ENCODE data around the gene TIMM21.

TIMM21 gene

GRCh38 chr18:74146756-74147155 lies 1.6 kb upstream of the TIMM21 start:
- H3K4me2 ChIP-seq (ENCODE audit: low read length, poor library complexity, severe bottlenecking), result no peak overlapping the region
- H2AFZ ChIP-seq (ENCODE audit: low read depth, low read length), result no peak overlapping the region
- no peaks in the 10 kb centered on the region for H3K27me3 ChIP-seq (ENCODE audit: control insufficient read depth in 1 of 2, insufficient read depth in 1 of 2, low read length in 2 of 2)
- no peak overlapping the region for H2BK15ac ChIP-seq (ENCODE audit: low read depth, poor library complexity, severe bottlenecking)
- H3K36me3 ChIP-seq (ENCODE audit: control insufficient read depth in 1 of 2, insufficient read depth in 2 of 2, low read depth in 1 of 2, low read length in 2 of 2), result peaks cover 3 to 18% of the 10 kb centered on the region in 2 experiments
- H3K4me1 ChIP-seq (ENCODE audit: control insufficient read depth, insufficient read depth, low read depth, low read length), result peaks cover 10% of the 10 kb centered on the region
- peak overlapping the region; percentile 95 for H3K9ac ChIP-seq (ENCODE audit: low read length)
- H3K4ac ChIP-seq (ENCODE audit: low read depth in 1 of 2, low read length in 2 of 2), result peak overlapping the region in 1 of 2 experiments; percentile 34
- H3K9me3 ChIP-seq (ENCODE audit: control insufficient read depth, low read length), result no peaks in the 10 kb centered on the region
- no peak overlapping the region for H3K23ac ChIP-seq (ENCODE audit: low read length in 2 of 2)
- H3K4me3 ChIP-seq (ENCODE audit: insufficient read depth in 1 of 2, low read depth in 1 of 2, low read length in 2 of 2), result peak overlapping the region in 1 of 2 experiments; percentile 96
- H3K79me1 ChIP-seq (replicated peaks; ENCODE audit: low read length, poor library complexity, severe bottlenecking), result peaks cover 11% of the 10 kb centered on the region
- H2AK5ac ChIP-seq (ENCODE audit: low read length, severe bottlenecking), result no peak overlapping the region
- H4K8ac ChIP-seq (ENCODE audit: low read length), result peak overlapping the region; percentile 59
- H3K18ac ChIP-seq (ENCODE audit: low read depth in 1 of 2, low read length in 2 of 2), result no peak overlapping the region
- no peak overlapping the region for H3K14ac ChIP-seq (ENCODE audit: low read length in 2 of 2)
- WGBS, result 30% methylated on average over 3 of the region's 3 CpGs
- H2BK5ac ChIP-seq (ENCODE audit: low read depth, low read length, poor library complexity, severe bottlenecking), result no peak overlapping the region
- no peak overlapping the region for H3K27ac ChIP-seq (ENCODE audit: low read length, poor library complexity, severe bottlenecking)
- DNase-seq, result peak; percentile 62
- no peak overlapping the region for H2BK12ac ChIP-seq (ENCODE audit: low read length in 2 of 2)
- no peak overlapping the region for H4K91ac ChIP-seq (ENCODE audit: low read length)
- no peak overlapping the region for H2BK120ac ChIP-seq (ENCODE audit: low read depth, low read length)

GRCh38 chr18:74147491-74147778 lies 888 bp upstream of the TIMM21 start:
- Histone ChIP-seq H3K27me3 (ENCODE audit: control insufficient read depth in 1 of 2, insufficient read depth in 1 of 2, low read length in 2 of 2) (no peaks in the 10 kb centered on the region), H3K4me1 (ENCODE audit: control insufficient read depth, insufficient read depth, low read depth, low read length) (peaks cover 10% of the 10 kb centered on the region), H3K27ac (ENCODE audit: low read length, poor library complexity, severe bottlenecking) (no peak overlapping the region), H3K4me3 (ENCODE audit: insufficient read depth in 1 of 2, low read depth in 1 of 2, low read length in 2 of 2) (peak overlapping the region; percentile 57 to 96), H4K91ac (ENCODE audit: low read length) (no peak overlapping the region), H3K23ac (ENCODE audit: low read length in 2 of 2) (no peak overlapping the region), H3K14ac (ENCODE audit: low read length in 2 of 2) (no peak overlapping the region), H3K9me3 (ENCODE audit: control insufficient read depth, low read length) (no peaks in the 10 kb centered on the region), H3K4ac (ENCODE audit: low read depth in 1 of 2, low read length in 2 of 2) (no peak overlapping the region), H3K4me2 (ENCODE audit: low read length, poor library complexity, severe bottlenecking) (peak overlapping the region; percentile 85), H2BK5ac (ENCODE audit: low read depth, low read length, poor library complexity, severe bottlenecking) (no peak overlapping the region), H2BK120ac (ENCODE audit: low read depth, low read length) (peak overlapping the region; percentile 73), H3K18ac (ENCODE audit: low read depth in 1 of 2, low read length in 2 of 2) (peak overlapping the region in 1 of 2 experiments; percentile 51), H3K36me3 (ENCODE audit: control insufficient read depth in 1 of 2, insufficient read depth in 2 of 2, low read depth in 1 of 2, low read length in 2 of 2) (peaks cover 4 to 18% of the 10 kb centered on the region in 2 experiments), H4K8ac (ENCODE audit: low read length) (peak overlapping the region; percentile 76), H2AFZ (ENCODE audit: low read depth, low read length) (peak overlapping the region; percentile 47), H2AK5ac (ENCODE audit: low read length, severe bottlenecking) (no peak overlapping the region), H3K9ac (ENCODE audit: low read length) (peak overlapping the region; percentile 95), H2BK12ac (ENCODE audit: low read length in 2 of 2) (no peak overlapping the region), H2BK15ac (ENCODE audit: low read depth, poor library complexity, severe bottlenecking) (peak overlapping the region; percentile 48), H3K79me1 (replicated peaks; ENCODE audit: low read length, poor library complexity, severe bottlenecking) (peaks cover 18% of the 10 kb centered on the region)
- no peak for DNase-seq
- 1% methylated on average over 28 of the region's 28 CpGs for WGBS

GRCh38 chr18:74148543-74149070 lies 284 bp downstream of the TIMM21 start:
- Histone ChIP-seq H2BK15ac (ENCODE audit: low read depth, poor library complexity, severe bottlenecking) (peak overlapping the region; percentile 65), H3K9ac (ENCODE audit: low read length) (peak overlapping the region; percentile 95), H3K14ac (ENCODE audit: low read length in 2 of 2) (no peak overlapping the region), H2BK5ac (ENCODE audit: low read depth, low read length, poor library complexity, severe bottlenecking) (no peak overlapping the region), H4K91ac (ENCODE audit: low read length) (peak overlapping the region; percentile 48), H2BK120ac (ENCODE audit: low read depth, low read length) (peak overlapping the region; percentile 73), H3K4me3 (ENCODE audit: insufficient read depth in 1 of 2, low read depth in 1 of 2, low read length in 2 of 2) (peak overlapping the region; percentile 65 to 96), H3K18ac (ENCODE audit: low read depth in 1 of 2, low read length in 2 of 2) (peak overlapping the region; percentile 37 to 81), H3K4me1 (ENCODE audit: control insufficient read depth, insufficient read depth, low read depth, low read length) (peaks cover 14% of the 10 kb centered on the region), H3K4ac (ENCODE audit: low read depth in 1 of 2, low read length in 2 of 2) (peak overlapping the region; percentile 60 to 75), H3K4me2 (ENCODE audit: low read length, poor library complexity, severe bottlenecking) (peak overlapping the region; percentile 97), H3K36me3 (ENCODE audit: control insufficient read depth in 1 of 2, insufficient read depth in 2 of 2, low read depth in 1 of 2, low read length in 2 of 2) (peaks cover 4 to 18% of the 10 kb centered on the region in 2 experiments), H3K23ac (ENCODE audit: low read length in 2 of 2) (no peak overlapping the region), H3K79me1 (replicated peaks; ENCODE audit: low read length, poor library complexity, severe bottlenecking) (peaks cover 27% of the 10 kb centered on the region), H3K27ac (ENCODE audit: low read length, poor library complexity, severe bottlenecking) (no peak overlapping the region), H3K27me3 (ENCODE audit: control insufficient read depth in 1 of 2, insufficient read depth in 1 of 2, low read length in 2 of 2) (no peaks in the 10 kb centered on the region), H3K9me3 (ENCODE audit: control insufficient read depth, low read length) (no peaks in the 10 kb centered on the region), H4K8ac (ENCODE audit: low read length) (peak overlapping the region; percentile 87), H2BK12ac (ENCODE audit: low read length in 2 of 2) (peak overlapping the region in 1 of 2 experiments; percentile 21), H2AFZ (ENCODE audit: low read depth, low read length) (peak overlapping the region; percentile 46), H2AK5ac (ENCODE audit: low read length, severe bottlenecking) (peak overlapping the region; percentile 33)
- under 1% methylated on average over 25 of the region's 25 CpGs for WGBS
- DNase-seq, result no peak

GRCh38 chr18:74149878-74150277 lies 1.6 kb downstream of the TIMM21 start:
- Histone ChIP-seq H3K9me3 (ENCODE audit: control insufficient read depth, low read length) (no peaks in the 10 kb centered on the region), H3K23ac (ENCODE audit: low read length in 2 of 2) (no peak overlapping the region), H2BK12ac (ENCODE audit: low read length in 2 of 2) (peak overlapping the region in 1 of 2 experiments; percentile 37), H3K4me3 (ENCODE audit: insufficient read depth in 1 of 2, low read depth in 1 of 2, low read length in 2 of 2) (peak overlapping the region in 1 of 2 experiments; percentile 96), H3K4me2 (ENCODE audit: low read length, poor library complexity, severe bottlenecking) (no peak overlapping the region), H3K9ac (ENCODE audit: low read length) (peak overlapping the region; percentile 95), H3K27ac (ENCODE audit: low read length, poor library complexity, severe bottlenecking) (no peak overlapping the region), H2BK15ac (ENCODE audit: low read depth, poor library complexity, severe bottlenecking) (no peak overlapping the region), H3K4ac (ENCODE audit: low read depth in 1 of 2, low read length in 2 of 2) (no peak overlapping the region), H2AFZ (ENCODE audit: low read depth, low read length) (no peak overlapping the region), H2BK5ac (ENCODE audit: low read depth, low read length, poor library complexity, severe bottlenecking) (no peak overlapping the region), H4K91ac (ENCODE audit: low read length) (no peak overlapping the region), H3K79me1 (replicated peaks; ENCODE audit: low read length, poor library complexity, severe bottlenecking) (peaks cover 33% of the 10 kb centered on the region), H2AK5ac (ENCODE audit: low read length, severe bottlenecking) (no peak overlapping the region), H3K4me1 (ENCODE audit: control insufficient read depth, insufficient read depth, low read depth, low read length) (peaks cover 14% of the 10 kb centered on the region), H3K36me3 (ENCODE audit: control insufficient read depth in 1 of 2, insufficient read depth in 2 of 2, low read depth in 1 of 2, low read length in 2 of 2) (peaks cover 6 to 25% of the 10 kb centered on the region in 2 experiments), H2BK120ac (ENCODE audit: low read depth, low read length) (no peak overlapping the region), H3K27me3 (ENCODE audit: control insufficient read depth in 1 of 2, insufficient read depth in 1 of 2, low read length in 2 of 2) (no peaks in the 10 kb centered on the region), H4K8ac (ENCODE audit: low read length) (peak overlapping the region; percentile 23), H3K14ac (ENCODE audit: low read length in 2 of 2) (no peak overlapping the region), H3K18ac (ENCODE audit: low read depth in 1 of 2, low read length in 2 of 2) (no peak overlapping the region)
- no peak for DNase-seq
- WGBS, result 90% methylated on average over 2 of the region's 5 CpGs

All from mesenchymal stem cell (in vitro differentiated cells and primary cell).